ENCODE measurements around the gene MMP12.

DNA sequence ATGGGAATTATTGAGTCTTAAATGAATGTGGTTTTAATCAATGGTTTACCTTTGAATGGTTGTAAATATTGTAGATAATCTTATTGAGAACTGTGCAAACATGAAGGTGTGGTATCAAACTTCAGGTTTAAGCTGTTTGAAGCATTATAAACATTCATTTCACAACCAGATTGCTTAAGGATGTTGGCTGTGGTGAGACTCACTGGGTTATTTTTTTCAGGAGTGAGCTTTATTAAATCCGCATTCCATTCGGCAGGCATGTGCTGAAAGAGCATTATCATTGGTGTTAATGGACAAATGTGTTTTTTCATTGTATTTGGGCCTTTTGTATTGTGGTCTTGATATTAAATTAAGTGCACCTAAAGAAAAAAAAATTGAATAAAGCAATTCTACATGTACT lies 41.1 kb downstream of the MMP12 start:
- no peak for TF ChIP-seq POLR2A (IDR thresholded peaks at IDR 0.05)
- TF ChIP-seq, protein P1, sequence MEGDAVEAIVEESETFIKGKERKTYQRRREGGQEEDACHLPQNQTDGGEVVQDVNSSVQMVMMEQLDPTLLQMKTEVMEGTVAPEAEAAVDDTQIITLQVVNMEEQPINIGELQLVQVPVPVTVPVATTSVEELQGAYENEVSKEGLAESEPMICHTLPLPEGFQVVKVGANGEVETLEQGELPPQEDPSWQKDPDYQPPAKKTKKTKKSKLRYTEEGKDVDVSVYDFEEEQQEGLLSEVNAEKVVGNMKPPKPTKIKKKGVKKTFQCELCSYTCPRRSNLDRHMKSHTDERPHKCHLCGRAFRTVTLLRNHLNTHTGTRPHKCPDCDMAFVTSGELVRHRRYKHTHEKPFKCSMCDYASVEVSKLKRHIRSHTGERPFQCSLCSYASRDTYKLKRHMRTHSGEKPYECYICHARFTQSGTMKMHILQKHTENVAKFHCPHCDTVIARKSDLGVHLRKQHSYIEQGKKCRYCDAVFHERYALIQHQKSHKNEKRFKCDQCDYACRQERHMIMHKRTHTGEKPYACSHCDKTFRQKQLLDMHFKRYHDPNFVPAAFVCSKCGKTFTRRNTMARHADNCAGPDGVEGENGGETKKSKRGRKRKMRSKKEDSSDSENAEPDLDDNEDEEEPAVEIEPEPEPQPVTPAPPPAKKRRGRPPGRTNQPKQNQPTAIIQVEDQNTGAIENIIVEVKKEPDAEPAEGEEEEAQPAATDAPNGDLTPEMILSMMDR (IDR thresholded peaks at IDR 0.05): no peak

Measured in testis (tissue), 2 donors.